GM12865 (cell line): ENCODE measurements around the gene VIPR2.
"Not testable (repeated sequence)": the region's sequence is repeated elsewhere in the genome, so short reads cannot be mapped to it uniquely, and the experiment has no call there.

Experiments used
- DNase-seq: peaks from one replicate; pipeline ENCODE4 v3.0.0; 2010; ENCODE audit warnings: low read depth
- H3K4me3 ChIP-seq: 2 replicates; pipeline ENCODE4 v1.5.1; 2011; ENCODE audit warnings: mild to moderate bottlenecking, low read depth, low read length, control low read depth
- CTCF ChIP-seq: IDR thresholded peaks from 2 replicates; pipeline ENCODE4 v1.5.1; 2011; ENCODE audit warnings: low read length, control low read depth, low read depth, inconsistent platforms; ENCODE audit not compliant: insufficient read depth; ENCODE audit errors: missing control alignments

The VIPR2 gene

GRCh38 chr7:159166530-159166929 lies 21.9 kb upstream of the VIPR2 start:
- H3K4me3 ChIP-seq, result no peak overlapping the region
- TF ChIP-seq CTCF, result no peak
- no peak for DNase-seq

- TF ChIP-seq CTCF, result no peak
- DNase-seq, result no peak
- H3K4me3 ChIP-seq, result no peak overlapping the region
Observed at GRCh38 chr7:159165352-159165751, 20.7 kb upstream of the VIPR2 start.

- not testable (repeated sequence) for H3K4me3 ChIP-seq
Observed at GRCh38 chr7:159163703-159164301, 19.1 kb upstream of the VIPR2 start.

GRCh38 chr7:159162050-159162626 lies 17.5 kb upstream of the VIPR2 start:
- not testable (repeated sequence) for H3K4me3 ChIP-seq, DNase-seq

More at GRCh38 chr7:159163703-159164301, 19.1 kb upstream of the VIPR2 start:
- not testable (repeated sequence) for DNase-seq

- no peak overlapping the region for H3K4me3 ChIP-seq
- no peak for TF ChIP-seq CTCF
- DNase-seq, result no peak
Observed at GRCh38 chr7:159160450-159160849, 15.8 kb upstream of the VIPR2 start.

- DNase-seq, result no peak
- no peak for TF ChIP-seq CTCF
- H3K4me3 ChIP-seq, result no peak overlapping the region
Observed at GRCh38 chr7:159159731-159160130, 15.1 kb upstream of the VIPR2 start.

GRCh38 chr7:159158888-159159405 lies 14.3 kb upstream of the VIPR2 start:
- TF ChIP-seq CTCF, result no peak
- DNase-seq, result no peak
- H3K4me3 ChIP-seq, result no peak overlapping the region
